SU-DHL-6 (cell line): ENCODE results near the gene PDE4B.

Experiments used
- H2AFZ ChIP-seq: fragments of 200-600 bp; sonication (generic); 2 replicates; pipeline ENCODE4 v1.6.1; 2014; ENCODE audit warnings: low read depth, mild to moderate bottlenecking, moderate library complexity, mixed read lengths, antibody characterized with exemption, low read length; ENCODE audit not compliant: severe bottlenecking
- H3F3A ChIP-seq: fragments of 200-600 bp; shearing (Covaris generic); 2 replicates; pipeline ENCODE4 v1.6.0; 2016; ENCODE audit warnings: antibody characterized with exemption, mild to moderate bottlenecking; ENCODE audit not compliant: insufficient read depth
- H3K27ac ChIP-seq: fragments of 200-600 bp; sonication (generic); 2 replicates; pipeline ENCODE4 v1.5.1; 2016; ENCODE audit warnings: low read depth, mild to moderate bottlenecking, low read length, moderate library complexity, mixed read lengths
- H3K27me3 ChIP-seq: fragments of 200-600 bp; sonication (generic), shearing (Covaris generic); 2 replicates; pipeline ENCODE4 v1.6.0; 2014; ENCODE audit warnings: mild to moderate bottlenecking, low read length
- H3K36me3 ChIP-seq: fragments of 200-600 bp; sonication (generic); 2 replicates; pipeline ENCODE4 v1.6.1; 2014; ENCODE audit warnings: mild to moderate bottlenecking, low read length, mixed read lengths
- H3K4me2 ChIP-seq: fragments of 300-600, 200-600 bp; shearing (Covaris generic), sonication (generic); 2 replicates; pipeline ENCODE4 v1.6.0; 2014; ENCODE audit warnings: low read length, low read depth, mild to moderate bottlenecking; ENCODE audit not compliant: poor library complexity, severe bottlenecking
- H3K4me3 ChIP-seq: fragments of 200-600 bp; sonication (generic); 2 replicates; pipeline ENCODE4 v1.5.1; 2014; ENCODE audit warnings: antibody characterized with exemption, low read length, mild to moderate bottlenecking, mixed read lengths; ENCODE audit not compliant: insufficient read depth, poor library complexity, severe bottlenecking
- H3K79me2 ChIP-seq: fragments of 200-600 bp; sonication (generic); 2 replicates; pipeline ENCODE4 v1.6.1; 2014; ENCODE audit warnings: mild to moderate bottlenecking, low read length, moderate library complexity; ENCODE audit not compliant: insufficient read depth
- H3K9ac ChIP-seq: fragments of 200-600 bp; sonication (generic); 2 replicates; pipeline ENCODE4 v1.7.0; 2014; ENCODE audit warnings: mild to moderate bottlenecking, low read length
- H3K9me2 ChIP-seq: fragments of 200-600 bp; sonication (generic); replicated peaks from 2 replicates; pipeline ENCODE4 v1.6.1; 2014; ENCODE audit warnings: low read length; ENCODE audit not compliant: insufficient read depth
- H3K9me3 ChIP-seq: fragments of 200-600 bp; sonication (generic); 2 replicates; pipeline ENCODE4 v1.6.1; 2014; ENCODE audit warnings: low read length, mixed read lengths; ENCODE audit not compliant: insufficient read depth
- H4K20me1 ChIP-seq: fragments of 200-600 bp; sonication (generic); 2 replicates; pipeline ENCODE4 v1.6.1; 2014; ENCODE audit warnings: low read depth, mild to moderate bottlenecking, antibody characterized with exemption, low read length, moderate library complexity, mixed read lengths
- CTCF ChIP-seq: fragments of 200-600 bp; sonication (generic); IDR thresholded peaks from one replicate; pipeline ENCODE4 v1.5.1; 2017; ENCODE audit warnings: antibody characterized with exemption, mild to moderate bottlenecking, low read length, moderate library complexity; ENCODE audit not compliant: insufficient read depth, poor library complexity, severe bottlenecking
- EZH2phosphoT487 ChIP-seq: fragments of 200-600 bp; sonication (generic), shearing (Covaris generic); conservative IDR thresholded peaks from 2 replicates; pipeline ENCODE4 v1.6.1; 2018; ENCODE audit warnings: mild to moderate bottlenecking, antibody characterized with exemption, low read length, moderate library complexity, mixed read lengths

Gene PDE4B

GRCh38 chr1:66035616-66036245 is 243.0 kb downstream of the PDE4B start:
- Histone ChIP-seq H3K4me2 (no peak overlapping the region), H3K27ac (no peak overlapping the region), H3K9me2 (no peaks in the 10 kb centered on the region), H3K9me3 (no peaks in the 10 kb centered on the region), H4K20me1 (no peaks in the 10 kb centered on the region), H3K9ac (no peak overlapping the region), H3F3A (no peaks in the 10 kb centered on the region), H3K36me3 (no peaks in the 10 kb centered on the region), H2AFZ (no peak overlapping the region), H3K27me3 (no peaks in the 10 kb centered on the region), H3K79me2 (no peaks in the 10 kb centered on the region), H3K4me3 (no peak overlapping the region)
- TF ChIP-seq CTCF (no peak), EZH2phosphoT487 (no peak)

- H4K20me1 ChIP-seq = no peaks in the 10 kb centered on the region
- H3K9ac ChIP-seq = no peak overlapping the region
- TF ChIP-seq EZH2phosphoT487 (no peak), CTCF (no peak)
- H2AFZ ChIP-seq = no peak overlapping the region
- H3F3A ChIP-seq = no peaks in the 10 kb centered on the region
- H3K9me2 ChIP-seq = no peaks in the 10 kb centered on the region
- no peak overlapping the region for H3K4me3 ChIP-seq
- H3K4me2 ChIP-seq = no peak overlapping the region
- H3K27me3 ChIP-seq = no peaks in the 10 kb centered on the region
- H3K27ac ChIP-seq = no peak overlapping the region
- no peaks in the 10 kb centered on the region for H3K9me3 ChIP-seq
- no peaks in the 10 kb centered on the region for H3K36me3 ChIP-seq
- no peaks in the 10 kb centered on the region for H3K79me2 ChIP-seq
These were observed 249.0 kb downstream of the PDE4B start for GRCh38 chr1:66041654-66042053.

GRCh38 chr1:66043186-66043585 is 250.5 kb downstream of the PDE4B start:
- Histone ChIP-seq H3K9ac (no peak overlapping the region), H3K9me2 (no peaks in the 10 kb centered on the region), H3K4me3 (no peak overlapping the region), H2AFZ (no peak overlapping the region), H4K20me1 (no peaks in the 10 kb centered on the region), H3K79me2 (no peaks in the 10 kb centered on the region), H3K27me3 (no peaks in the 10 kb centered on the region), H3K4me2 (no peak overlapping the region), H3K9me3 (no peaks in the 10 kb centered on the region), H3F3A (no peaks in the 10 kb centered on the region), H3K27ac (no peak overlapping the region), H3K36me3 (no peaks in the 10 kb centered on the region)
- TF ChIP-seq EZH2phosphoT487 = no peak
- no peak for TF ChIP-seq CTCF
